ENCODE measurements around the gene PTPN14. TPM values are rescaled to one million over a fixed set of nuclear protein-coding genes. Genes with fewer than 3 reads are reported as not detected.

The PTPN14 gene
- total and polyA plus RNA-seq, 2 of the 8 experiments (the other 6 are each of a cell fraction or from before 2014, with no cell fraction given) = 14.4 to 93.6 TPM

DNA sequence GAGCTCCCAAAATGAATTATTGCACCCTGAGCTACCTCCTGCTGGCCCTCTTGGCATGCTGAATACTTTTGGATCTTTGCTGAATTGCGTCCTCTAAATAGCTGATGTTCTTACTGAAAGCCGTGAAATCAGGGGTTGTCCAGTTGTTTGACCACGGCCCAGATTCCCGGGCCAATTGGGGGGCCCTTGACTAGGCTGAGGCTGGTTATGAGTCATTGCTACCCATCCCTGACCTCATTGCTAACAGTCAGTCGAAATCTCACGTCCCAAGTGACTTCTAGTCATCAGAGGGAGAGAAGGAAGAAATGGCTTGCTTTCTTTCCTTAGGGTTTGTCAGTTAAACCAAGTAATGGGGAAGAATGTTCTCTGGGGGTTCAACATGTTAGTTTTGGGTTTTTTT lies 233.0 kb downstream of the PTPN14 start:
- Histone ChIP-seq H2BK15ac (ENCODE audit: low read length) (no peak overlapping the region), H3K23me2 (ENCODE audit: low read depth, low read length) (no peaks in the 10 kb centered on the region), H3K23ac (ENCODE audit: insufficient read length) (no peak overlapping the region), H3K27me3 (replicated peaks in 1 of 4; ENCODE audit: control insufficient read depth in 3 of 4, extremely low read depth in 1 of 4, insufficient read depth in 3 of 4, low read length in 3 of 4) (peaks cover 20 to 44% (median 37%) of the 10 kb centered on the region in 4 experiments; a peak in 6 of 7 replicates), H3K4ac (replicated peaks; ENCODE audit: insufficient read length, low read depth, low read length) (no peak overlapping the region), H4K20me1 (replicated peaks in 1 of 2; ENCODE audit: control insufficient read depth in 1 of 2, insufficient read depth in 2 of 2, low read length in 2 of 2) (peaks cover 0 to 2% of the 10 kb centered on the region in 2 experiments), H2BK20ac (ENCODE audit: low read length) (no peak overlapping the region), H4K5ac (ENCODE audit: insufficient read length, low read depth, low read length) (no peak overlapping the region), H4K91ac (replicated peaks; ENCODE audit: insufficient read length, low read length) (no peak overlapping the region), H2AFZ (ENCODE audit: low read length) (no peak overlapping the region), H2BK12ac (ENCODE audit: low read depth, low read length) (peak overlapping the region; percentile 21; the same call in 1 of the 2 replicates), H3K79me1 (ENCODE audit: low read depth, low read length) (no peaks in the 10 kb centered on the region), H2BK5ac (ENCODE audit: low read depth, low read length) (no peak overlapping the region), H3K4me2 (ENCODE audit: insufficient read depth in 1 of 2, low read depth in 2 of 2, low read length in 2 of 2) (peak overlapping the region; percentile 33 to 55; a peak in 3 of 4 replicates), H2AK5ac (ENCODE audit: low read depth, low read length) (no peak overlapping the region; the same call in 1 of the 2 replicates), H2BK120ac (replicated peaks; ENCODE audit: low read depth, low read length) (no peak overlapping the region), H3K56ac (replicated peaks; ENCODE audit: insufficient read length, low read depth, low read length) (no peak overlapping the region), H3K27ac (ENCODE audit: low read depth, low read length) (no peak overlapping the region), H4K8ac (ENCODE audit: extremely low read depth, insufficient read depth, low read length) (no peak overlapping the region), H3K4me1 (replicated peaks in 1 of 4; ENCODE audit: control insufficient read depth in 3 of 4, insufficient read depth in 4 of 4, low read length in 3 of 4) (peaks cover 3 to 17% (median 9%) of the 10 kb centered on the region in 4 experiments; a peak in 6 of 7 replicates), H3K18ac (ENCODE audit: extremely low read depth, low read length) (no peak overlapping the region), H3K9ac (replicated peaks in 1 of 4; ENCODE audit: extremely low read depth in 1 of 4, low read depth in 3 of 4, low read length in 3 of 4) (no peak overlapping the region), H3K79me2 (ENCODE audit: control insufficient read depth in 1 of 2, insufficient read depth in 2 of 2, low read length in 2 of 2) (no peaks in the 10 kb centered on the region), H3K36me3 (ENCODE audit: control insufficient read depth in 2 of 4, insufficient read depth in 4 of 4, low read length in 3 of 4) (no peaks in the 10 kb centered on the region; a peak in 1 of 8 replicates), H3K14ac (ENCODE audit: insufficient read length) (no peak overlapping the region), H3K9me3 (ENCODE audit: insufficient read depth in 2 of 2, low read depth in 1 of 2, low read length in 1 of 2) (no peaks in the 10 kb centered on the region), H3K4me3 (ENCODE audit: extremely low read depth in 1 of 4, insufficient read depth in 2 of 4, low read depth in 3 of 4, low read length in 4 of 4) (peak overlapping the region in 1 of 4 experiments; percentile 45; a peak in 2 of 8 replicates)
- WGBS, 2 experiments (ENCODE audit: extremely low coverage in 1 of 2, insufficient coverage in 1 of 2, insufficient read length in 1 of 2, insufficient replicate concordance in 2 of 2, low coverage in 1 of 2, low lambda C conversion rate in 2 of 2, missing lambda C conversion rate in 1 of 2) = 47% methylated on average over 6 of the region's 6 CpGs; no CpG with 5 or more reads in 1 of the 2 experiments
- DNase-seq (ENCODE audit: low read depth in 1 of 2, low spot score in 2 of 2) (peak in 1 of 2 experiments; percentile 36), FAIRE-seq (peak; percentile 42)
- ChIA-PET POLR2A (ENCODE audit: partially characterized antibody) (interaction anchor here (0.6 to 2.9 kb wide), 8 partner anchors 8 to 437 kb away, joined by 3 to 15 read pairs (median 8); partner anchors contain the start of gene SMYD2), CTCF (ENCODE audit: partially characterized antibody) (interaction anchor here (0.6 to 12.6 kb wide), 21 partner anchors 12 to 267 kb away, joined by 3 to 262 read pairs (median 5); no protein-coding TSS in a partner anchor)
- no peak for TF ChIP-seq NANOG (IDR thresholded peaks at IDR 0.05; ENCODE audit: insufficient read depth, low read depth, low read length, poor library complexity, severe bottlenecking)
- TF ChIP-seq MAFK (IDR thresholded peaks at IDR 0.05; ENCODE audit: low read depth, low read length) = no peak
- TF ChIP-seq, protein P1, sequence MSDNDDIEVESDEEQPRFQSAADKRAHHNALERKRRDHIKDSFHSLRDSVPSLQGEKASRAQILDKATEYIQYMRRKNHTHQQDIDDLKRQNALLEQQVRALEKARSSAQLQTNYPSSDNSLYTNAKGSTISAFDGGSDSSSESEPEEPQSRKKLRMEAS (IDR thresholded peaks at IDR 0.05) = no peak
- TF ChIP-seq SRF (IDR thresholded peaks at IDR 0.05; ENCODE audit: low read depth, low read length) = no peak
- TF ChIP-seq RXRA (IDR thresholded peaks at IDR 0.05; ENCODE audit: insufficient read depth, low read depth, low read length) = no peak
- TF ChIP-seq TAF7 (optimal IDR thresholded peaks at IDR 0.05; ENCODE audit: borderline replicate concordance, low read depth, low read length) = no peak
- TF ChIP-seq RAD21 (IDR thresholded peaks at IDR 0.05 in 1 of 2, conservative IDR thresholded peaks at IDR 0.05 in 1 of 2; ENCODE audit: low read depth in 2 of 2, low read length in 2 of 2) = no peak
- TF ChIP-seq ZNF274 (IDR thresholded peaks at IDR 0.05; ENCODE audit: borderline replicate concordance, extremely low read depth, low read length) = no peak
